ENCODE results near the gene C8G. TPM values are rescaled to one million over a fixed set of nuclear protein-coding genes. Genes with fewer than 3 reads are reported as not detected.

C8G gene
- total RNA-seq, 1 experiment from 2014 or later, result 2.1 TPM

DNA sequence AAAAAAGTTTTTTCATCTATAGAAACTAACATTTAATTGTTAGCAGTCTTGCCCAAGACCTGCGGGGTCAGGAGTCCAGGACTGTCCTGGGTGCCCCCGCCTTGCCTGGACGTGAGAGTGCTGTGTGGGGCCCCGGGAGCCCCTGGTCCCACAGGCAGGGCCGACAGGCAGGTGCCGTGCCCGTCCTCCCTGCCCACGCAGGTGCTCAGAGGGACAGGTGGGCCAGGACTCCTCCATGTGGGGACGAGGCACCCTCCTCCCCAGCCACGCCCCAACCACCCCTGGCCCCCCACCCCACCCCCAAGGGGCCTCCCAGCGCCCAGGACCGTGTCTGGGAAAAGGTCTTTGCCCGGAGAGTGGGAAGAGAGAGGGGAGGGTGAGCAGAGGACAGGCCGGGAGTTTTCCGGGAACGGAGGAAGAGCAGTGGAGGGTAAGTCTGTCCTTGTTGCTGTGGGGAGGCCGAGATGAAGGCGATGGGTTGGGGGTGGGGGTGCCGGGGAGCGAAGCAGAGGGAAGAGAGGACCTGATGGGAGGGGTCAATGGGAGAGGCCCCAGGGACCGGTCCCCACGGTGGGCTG, 4.3 kb downstream of the C8G start (continued):
- no peak for TF ChIP-seq POLR2A (IDR thresholded peaks at IDR 0.05; ENCODE audit: borderline replicate concordance, extremely low read depth, insufficient read depth, insufficient read length)
- TF ChIP-seq, protein P1, sequence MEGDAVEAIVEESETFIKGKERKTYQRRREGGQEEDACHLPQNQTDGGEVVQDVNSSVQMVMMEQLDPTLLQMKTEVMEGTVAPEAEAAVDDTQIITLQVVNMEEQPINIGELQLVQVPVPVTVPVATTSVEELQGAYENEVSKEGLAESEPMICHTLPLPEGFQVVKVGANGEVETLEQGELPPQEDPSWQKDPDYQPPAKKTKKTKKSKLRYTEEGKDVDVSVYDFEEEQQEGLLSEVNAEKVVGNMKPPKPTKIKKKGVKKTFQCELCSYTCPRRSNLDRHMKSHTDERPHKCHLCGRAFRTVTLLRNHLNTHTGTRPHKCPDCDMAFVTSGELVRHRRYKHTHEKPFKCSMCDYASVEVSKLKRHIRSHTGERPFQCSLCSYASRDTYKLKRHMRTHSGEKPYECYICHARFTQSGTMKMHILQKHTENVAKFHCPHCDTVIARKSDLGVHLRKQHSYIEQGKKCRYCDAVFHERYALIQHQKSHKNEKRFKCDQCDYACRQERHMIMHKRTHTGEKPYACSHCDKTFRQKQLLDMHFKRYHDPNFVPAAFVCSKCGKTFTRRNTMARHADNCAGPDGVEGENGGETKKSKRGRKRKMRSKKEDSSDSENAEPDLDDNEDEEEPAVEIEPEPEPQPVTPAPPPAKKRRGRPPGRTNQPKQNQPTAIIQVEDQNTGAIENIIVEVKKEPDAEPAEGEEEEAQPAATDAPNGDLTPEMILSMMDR (IDR thresholded peaks at IDR 0.05 in 2 of 3, conservative IDR thresholded peaks at IDR 0.05 in 1 of 3; ENCODE audit: borderline replicate concordance in 1 of 3, insufficient read depth in 1 of 3, low read depth in 2 of 3, low read length in 2 of 3), result no peak
- no peak for TF ChIP-seq ZFX (IDR thresholded peaks at IDR 0.05)
- no peak for TF ChIP-seq EZH2phosphoT487 (IDR thresholded peaks at IDR 0.05; ENCODE audit: borderline replicate concordance)
- no peak for TF ChIP-seq SP1 (IDR thresholded peaks at IDR 0.05; ENCODE audit: low read depth)
- no peak for TF ChIP-seq YY1 (IDR thresholded peaks at IDR 0.05; ENCODE audit: extremely low read depth, insufficient replicate concordance, low read depth, low read length)
- TF ChIP-seq, protein P2, sequence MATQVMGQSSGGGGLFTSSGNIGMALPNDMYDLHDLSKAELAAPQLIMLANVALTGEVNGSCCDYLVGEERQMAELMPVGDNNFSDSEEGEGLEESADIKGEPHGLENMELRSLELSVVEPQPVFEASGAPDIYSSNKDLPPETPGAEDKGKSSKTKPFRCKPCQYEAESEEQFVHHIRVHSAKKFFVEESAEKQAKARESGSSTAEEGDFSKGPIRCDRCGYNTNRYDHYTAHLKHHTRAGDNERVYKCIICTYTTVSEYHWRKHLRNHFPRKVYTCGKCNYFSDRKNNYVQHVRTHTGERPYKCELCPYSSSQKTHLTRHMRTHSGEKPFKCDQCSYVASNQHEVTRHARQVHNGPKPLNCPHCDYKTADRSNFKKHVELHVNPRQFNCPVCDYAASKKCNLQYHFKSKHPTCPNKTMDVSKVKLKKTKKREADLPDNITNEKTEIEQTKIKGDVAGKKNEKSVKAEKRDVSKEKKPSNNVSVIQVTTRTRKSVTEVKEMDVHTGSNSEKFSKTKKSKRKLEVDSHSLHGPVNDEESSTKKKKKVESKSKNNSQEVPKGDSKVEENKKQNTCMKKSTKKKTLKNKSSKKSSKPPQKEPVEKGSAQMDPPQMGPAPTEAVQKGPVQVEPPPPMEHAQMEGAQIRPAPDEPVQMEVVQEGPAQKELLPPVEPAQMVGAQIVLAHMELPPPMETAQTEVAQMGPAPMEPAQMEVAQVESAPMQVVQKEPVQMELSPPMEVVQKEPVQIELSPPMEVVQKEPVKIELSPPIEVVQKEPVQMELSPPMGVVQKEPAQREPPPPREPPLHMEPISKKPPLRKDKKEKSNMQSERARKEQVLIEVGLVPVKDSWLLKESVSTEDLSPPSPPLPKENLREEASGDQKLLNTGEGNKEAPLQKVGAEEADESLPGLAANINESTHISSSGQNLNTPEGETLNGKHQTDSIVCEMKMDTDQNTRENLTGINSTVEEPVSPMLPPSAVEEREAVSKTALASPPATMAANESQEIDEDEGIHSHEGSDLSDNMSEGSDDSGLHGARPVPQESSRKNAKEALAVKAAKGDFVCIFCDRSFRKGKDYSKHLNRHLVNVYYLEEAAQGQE (IDR thresholded peaks at IDR 0.05; ENCODE audit: low read depth), result no peak
